ENCODE measurements around the gene HP1BP3. TPM values are rescaled to one million over a fixed set of nuclear protein-coding genes. Genes with fewer than 3 reads are reported as not detected.

HP1BP3 gene
- total and polyA plus RNA-seq, 7 donors, result 54.6 to 269 (median 158) TPM

DNA sequence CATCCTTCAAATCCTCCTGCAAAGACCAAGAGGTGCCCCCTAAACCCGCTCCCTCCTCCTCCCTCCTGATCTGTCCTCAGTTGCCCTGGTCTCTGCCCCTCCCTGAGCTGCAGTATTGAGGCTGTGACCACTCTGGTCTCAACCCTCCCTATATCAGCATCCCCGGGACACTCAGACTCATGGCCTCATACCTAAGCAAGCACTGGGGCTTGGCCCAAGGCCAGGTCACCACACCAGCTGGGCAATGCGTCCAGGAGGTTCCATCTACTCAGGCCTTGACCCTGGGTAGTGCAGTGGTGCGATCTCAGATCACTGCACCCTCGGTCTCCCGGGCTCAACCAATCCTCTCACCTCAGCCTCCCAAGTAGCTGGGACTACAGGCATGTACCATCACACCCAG is 79.0 kb downstream of the HP1BP3 start:
- intact Hi-C loops (cut with DNase I), result no loop called here

DNA sequence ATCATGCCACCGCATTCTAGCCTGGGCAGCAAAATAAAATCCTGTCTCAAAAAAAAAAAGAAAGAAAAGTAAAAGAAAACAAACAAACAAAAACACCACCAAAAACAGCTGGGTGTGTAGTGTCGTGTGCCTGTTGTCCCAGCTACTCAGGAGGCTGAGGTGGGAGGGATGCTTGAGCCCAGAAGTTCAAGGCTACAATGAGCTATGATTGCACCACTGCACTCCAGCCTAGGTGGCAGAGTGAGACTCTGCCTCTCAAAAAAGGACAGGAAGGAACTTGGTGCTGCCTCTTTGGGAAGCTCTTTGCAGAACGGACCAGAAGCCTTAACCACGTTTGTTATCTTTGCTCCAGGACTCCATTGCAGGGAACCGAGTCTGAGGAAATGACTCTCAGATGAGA is 80.3 kb downstream of the HP1BP3 start:
- no peak overlapping the region for H3K4me3 ChIP-seq
- intact Hi-C loops (cut with DNase I), result no loop called here
- no peaks in the 10 kb centered on the region for H3K9me3 ChIP-seq
- no peaks in the 10 kb centered on the region for H3K27me3 ChIP-seq
- no peak for TF ChIP-seq CTCF (IDR thresholded peaks at IDR 0.05)
- TF ChIP-seq POLR2A (IDR thresholded peaks at IDR 0.05), result no peak
- no peak for TF ChIP-seq EP300 (IDR thresholded peaks at IDR 0.05)
- no peak for TF ChIP-seq POLR2AphosphoS5 (IDR thresholded peaks at IDR 0.05)
- no peaks in the 10 kb centered on the region for H3K4me1 ChIP-seq
- no peak overlapping the region for H3K27ac ChIP-seq
- no peaks in the 10 kb centered on the region for H3K36me3 ChIP-seq
- 48 to 51% methylated on average over 5 of the region's 5 CpGs for whole genome bisulfite sequencing, 2 donors
- no peak for DNase-seq

More for the DNA sequence above, 79.0 kb downstream of the HP1BP3 start:
- Histone ChIP-seq H3K4me3 (no peak overlapping the region), H3K27ac (no peak overlapping the region), H3K4me1 (no peaks in the 10 kb centered on the region), H3K9me3 (no peaks in the 10 kb centered on the region), H3K36me3 (no peaks in the 10 kb centered on the region), H3K27me3 (no peaks in the 10 kb centered on the region)
- TF ChIP-seq POLR2AphosphoS5 (IDR thresholded peaks at IDR 0.05) (no peak), POLR2A (IDR thresholded peaks at IDR 0.05) (no peak), EP300 (IDR thresholded peaks at IDR 0.05) (no peak), CTCF (IDR thresholded peaks at IDR 0.05) (no peak)
- WGBS, 2 donors, result 76 to 84% methylated on average over 6 of the region's 6 CpGs
- DNase-seq, result no peak

DNA sequence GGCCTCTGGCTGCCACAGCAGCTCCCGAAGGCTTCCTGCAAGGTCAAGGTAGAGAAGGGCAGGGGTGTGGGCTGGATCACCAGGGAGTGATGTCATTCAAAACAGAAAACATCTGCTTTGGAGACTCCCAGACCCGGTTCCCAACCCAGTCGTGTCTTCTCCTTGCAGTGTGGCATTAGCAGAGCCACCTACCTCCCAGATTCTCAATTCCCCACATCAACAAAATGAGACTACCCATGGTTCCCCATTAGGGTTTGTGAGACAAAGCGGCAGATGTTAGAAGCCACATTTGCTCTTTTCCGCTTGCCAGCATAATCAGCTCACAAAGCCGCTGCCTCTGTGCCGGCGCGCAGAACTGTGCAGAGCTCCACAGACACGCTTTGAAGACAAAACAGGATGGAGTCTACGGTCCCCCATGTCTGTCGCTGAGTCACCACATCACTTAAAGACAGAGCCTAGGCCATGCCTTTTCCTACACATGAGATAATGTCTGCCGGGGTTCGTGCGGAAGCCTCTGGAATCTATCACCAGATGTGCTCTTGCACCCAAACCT is 81.8 kb downstream of the HP1BP3 start:
- H3K4me1 ChIP-seq, result no peaks in the 10 kb centered on the region
- DNase-seq, result no peak
- H3K27me3 ChIP-seq, result no peaks in the 10 kb centered on the region
- no peaks in the 10 kb centered on the region for H3K9me3 ChIP-seq
- H3K4me3 ChIP-seq, result no peak overlapping the region
- intact Hi-C loops (cut with DNase I), result no loop called here
- TF ChIP-seq CTCF (IDR thresholded peaks at IDR 0.05), result no peak
- TF ChIP-seq POLR2A (IDR thresholded peaks at IDR 0.05), result no peak
- TF ChIP-seq EP300 (IDR thresholded peaks at IDR 0.05), result no peak
- no peak overlapping the region for H3K27ac ChIP-seq
- no peaks in the 10 kb centered on the region for H3K36me3 ChIP-seq
- 86 to 89% methylated on average over 15 of the region's 15 CpGs for WGBS, 2 donors

- Histone ChIP-seq H3K36me3 (no peaks in the 10 kb centered on the region), H3K4me1 (no peaks in the 10 kb centered on the region), H3K27ac (no peak overlapping the region), H3K9me3 (no peaks in the 10 kb centered on the region), H3K4me3 (no peak overlapping the region), H3K27me3 (no peaks in the 10 kb centered on the region)
- DNase-seq, result no peak
- WGBS, 2 donors, result 94 to 96% methylated on average over 41 of the region's 41 CpGs
- intact Hi-C loops (cut with DNase I), result no loop called here
- no peak for TF ChIP-seq EP300 (IDR thresholded peaks at IDR 0.05)
- no peak for TF ChIP-seq POLR2A (IDR thresholded peaks at IDR 0.05)
- TF ChIP-seq CTCF (IDR thresholded peaks at IDR 0.05), result no peak
- no peak for TF ChIP-seq POLR2AphosphoS5 (IDR thresholded peaks at IDR 0.05)
Observed at GRCh38 chr1:20704390-20705202, 82.5 kb downstream of the HP1BP3 start.

Measured in sigmoid colon (tissue), 7 donors.